ENCODE measurements around the gene MT1F. TPM values are rescaled to one million over a fixed set of nuclear protein-coding genes. Genes with fewer than 3 reads are reported as not detected.

The MT1F gene
- total and polyA plus RNA-seq, 10 of the 15 experiments (the other 5 are each of a cell fraction or from before 2014, with no cell fraction given), result 0.28 to 2.5 (median 1.1) TPM; not detected in 1

DNA sequence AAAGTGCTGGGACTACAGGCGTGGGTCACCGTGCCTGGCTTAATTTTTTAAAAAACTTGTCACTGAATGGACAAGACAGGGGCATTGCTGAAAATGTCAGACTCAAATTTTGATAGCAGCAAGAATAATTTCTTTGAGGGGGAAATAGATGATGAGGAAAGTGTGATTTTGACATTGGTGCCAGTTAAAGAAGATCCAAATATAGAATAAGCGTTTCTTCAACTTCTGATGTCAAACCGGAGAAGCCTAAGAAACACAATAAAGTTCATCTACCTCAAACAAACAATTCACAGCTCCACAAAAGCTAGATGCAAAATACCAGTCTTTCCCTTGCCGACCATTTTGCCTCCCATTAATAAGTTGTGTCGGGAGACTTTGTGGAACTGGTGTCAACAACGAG, 29.0 kb downstream of the MT1F start:
- Histone ChIP-seq H3K4me2 (ENCODE audit: control insufficient read depth, insufficient read depth) (no peak overlapping the region), H3K4me1 (ENCODE audit: control insufficient read depth, insufficient read depth, low read length) (peaks cover 11% of the 10 kb centered on the region), H2AFZ (ENCODE audit: control insufficient read depth, low read depth, low read length) (no peak overlapping the region), H4K20me1 (ENCODE audit: control insufficient read depth, insufficient read depth) (no peaks in the 10 kb centered on the region), H3K27ac (ENCODE audit: control insufficient read depth, insufficient read depth) (no peak overlapping the region), H3K9me3 (replicated peaks; ENCODE audit: control insufficient read depth, insufficient read depth, low read length) (no peaks in the 10 kb centered on the region), H3K36me3 (ENCODE audit: control insufficient read depth in 2 of 2, insufficient read depth in 2 of 2, low read length in 1 of 2) (no peaks in the 10 kb centered on the region), H3K4me3 (no peak overlapping the region), H3K9ac (ENCODE audit: control insufficient read depth, insufficient read depth, low read length) (no peak overlapping the region), H3K79me2 (ENCODE audit: control insufficient read depth, insufficient read depth, low read length) (no peaks in the 10 kb centered on the region), H3K27me3 (replicated peaks in 1 of 2; ENCODE audit: control insufficient read depth in 2 of 2, insufficient read depth in 2 of 2, low read length in 1 of 2) (no peaks in the 10 kb centered on the region; a peak in 2 of 4 replicates)
- RAD21 ChIA-PET (ENCODE audit: unreplicated experiment), result no interaction called here
- BruUV-seq (replicated peaks), result no TSS peak
- in situ Hi-C loops (cut with MboI), result loop anchor here (25.0 kb wide), 1 partner anchor 749 kb away; no protein-coding TSS in a partner anchor
- no peak for ATAC-seq
- POLR2A ChIA-PET, result no interaction called here
- intact Hi-C loops (cut with micrococcal nuclease; ENCODE audit: unreplicated experiment), result no loop called here
- CTCF ChIA-PET, result interaction anchor here (0.6 to 1.0 kb wide), 2 partner anchors 10 to 15 kb away, joined by 4 read pairs; no protein-coding TSS in a partner anchor
- no peak for DNase-seq (ENCODE audit: low read depth, low spot score)
- no peak for FAIRE-seq
- WGBS (ENCODE audit: insufficient coverage, insufficient replicate concordance, low lambda C conversion rate, missing lambda C conversion rate), result 67% methylated on average over 7 of the region's 7 CpGs
- SMC1A ChIA-PET (ENCODE audit: uncharacterized antibody, unreplicated experiment), result no interaction called here
- TF ChIP-seq CBX5 (IDR thresholded peaks at IDR 0.05; ENCODE audit: low read depth) (no peak), BMI1 (IDR thresholded peaks at IDR 0.05; ENCODE audit: borderline replicate concordance) (no peak), JUNB (IDR thresholded peaks at IDR 0.05) (no peak), GATAD2B (conservative IDR thresholded peaks at IDR 0.05; ENCODE audit: low read depth) (no peak), TCF7 (IDR thresholded peaks at IDR 0.05; ENCODE audit: borderline replicate concordance) (no peak), DPF2 (IDR thresholded peaks at IDR 0.05) (no peak)
- TF ChIP-seq, protein P1, sequence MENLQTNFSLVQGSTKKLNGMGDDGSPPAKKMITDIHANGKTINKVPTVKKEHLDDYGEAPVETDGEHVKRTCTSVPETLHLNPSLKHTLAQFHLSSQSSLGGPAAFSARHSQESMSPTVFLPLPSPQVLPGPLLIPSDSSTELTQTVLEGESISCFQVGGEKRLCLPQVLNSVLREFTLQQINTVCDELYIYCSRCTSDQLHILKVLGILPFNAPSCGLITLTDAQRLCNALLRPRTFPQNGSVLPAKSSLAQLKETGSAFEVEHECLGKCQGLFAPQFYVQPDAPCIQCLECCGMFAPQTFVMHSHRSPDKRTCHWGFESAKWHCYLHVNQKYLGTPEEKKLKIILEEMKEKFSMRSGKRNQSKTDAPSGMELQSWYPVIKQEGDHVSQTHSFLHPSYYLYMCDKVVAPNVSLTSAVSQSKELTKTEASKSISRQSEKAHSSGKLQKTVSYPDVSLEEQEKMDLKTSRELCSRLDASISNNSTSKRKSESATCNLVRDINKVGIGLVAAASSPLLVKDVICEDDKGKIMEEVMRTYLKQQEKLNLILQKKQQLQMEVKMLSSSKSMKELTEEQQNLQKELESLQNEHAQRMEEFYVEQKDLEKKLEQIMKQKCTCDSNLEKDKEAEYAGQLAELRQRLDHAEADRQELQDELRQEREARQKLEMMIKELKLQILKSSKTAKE (IDR thresholded peaks at IDR 0.05; ENCODE audit: low read depth, poor library complexity, severe bottlenecking), result no peak
- TF ChIP-seq, protein P2, sequence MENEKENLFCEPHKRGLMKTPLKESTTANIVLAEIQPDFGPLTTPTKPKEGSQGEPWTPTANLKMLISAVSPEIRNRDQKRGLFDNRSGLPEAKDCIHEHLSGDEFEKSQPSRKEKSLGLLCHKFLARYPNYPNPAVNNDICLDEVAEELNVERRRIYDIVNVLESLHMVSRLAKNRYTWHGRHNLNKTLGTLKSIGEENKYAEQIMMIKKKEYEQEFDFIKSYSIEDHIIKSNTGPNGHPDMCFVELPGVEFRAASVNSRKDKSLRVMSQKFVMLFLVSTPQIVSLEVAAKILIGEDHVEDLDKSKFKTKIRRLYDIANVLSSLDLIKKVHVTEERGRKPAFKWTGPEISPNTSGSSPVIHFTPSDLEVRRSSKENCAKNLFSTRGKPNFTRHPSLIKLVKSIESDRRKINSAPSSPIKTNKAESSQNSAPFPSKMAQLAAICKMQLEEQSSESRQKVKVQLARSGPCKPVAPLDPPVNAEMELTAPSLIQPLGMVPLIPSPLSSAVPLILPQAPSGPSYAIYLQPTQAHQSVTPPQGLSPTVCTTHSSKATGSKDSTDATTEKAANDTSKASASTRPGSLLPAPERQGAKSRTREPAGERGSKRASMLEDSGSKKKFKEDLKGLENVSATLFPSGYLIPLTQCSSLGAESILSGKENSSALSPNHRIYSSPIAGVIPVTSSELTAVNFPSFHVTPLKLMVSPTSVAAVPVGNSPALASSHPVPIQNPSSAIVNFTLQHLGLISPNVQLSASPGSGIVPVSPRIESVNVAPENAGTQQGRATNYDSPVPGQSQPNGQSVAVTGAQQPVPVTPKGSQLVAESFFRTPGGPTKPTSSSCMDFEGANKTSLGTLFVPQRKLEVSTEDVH (IDR thresholded peaks at IDR 0.05; ENCODE audit: low read depth, partially characterized antibody), result no peak
- TF ChIP-seq, protein P3, sequence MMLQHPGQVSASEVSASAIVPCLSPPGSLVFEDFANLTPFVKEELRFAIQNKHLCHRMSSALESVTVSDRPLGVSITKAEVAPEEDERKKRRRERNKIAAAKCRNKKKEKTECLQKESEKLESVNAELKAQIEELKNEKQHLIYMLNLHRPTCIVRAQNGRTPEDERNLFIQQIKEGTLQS (IDR thresholded peaks at IDR 0.05; ENCODE audit: borderline replicate concordance, extremely low read depth, low read depth, low read length), result no peak
- TF ChIP-seq, protein P4, sequence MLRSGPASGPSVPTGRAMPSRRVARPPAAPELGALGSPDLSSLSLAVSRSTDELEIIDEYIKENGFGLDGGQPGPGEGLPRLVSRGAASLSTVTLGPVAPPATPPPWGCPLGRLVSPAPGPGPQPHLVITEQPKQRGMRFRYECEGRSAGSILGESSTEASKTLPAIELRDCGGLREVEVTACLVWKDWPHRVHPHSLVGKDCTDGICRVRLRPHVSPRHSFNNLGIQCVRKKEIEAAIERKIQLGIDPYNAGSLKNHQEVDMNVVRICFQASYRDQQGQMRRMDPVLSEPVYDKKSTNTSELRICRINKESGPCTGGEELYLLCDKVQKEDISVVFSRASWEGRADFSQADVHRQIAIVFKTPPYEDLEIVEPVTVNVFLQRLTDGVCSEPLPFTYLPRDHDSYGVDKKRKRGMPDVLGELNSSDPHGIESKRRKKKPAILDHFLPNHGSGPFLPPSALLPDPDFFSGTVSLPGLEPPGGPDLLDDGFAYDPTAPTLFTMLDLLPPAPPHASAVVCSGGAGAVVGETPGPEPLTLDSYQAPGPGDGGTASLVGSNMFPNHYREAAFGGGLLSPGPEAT (IDR thresholded peaks at IDR 0.05; ENCODE audit: low read depth), result no peak
- TF ChIP-seq, protein P5, sequence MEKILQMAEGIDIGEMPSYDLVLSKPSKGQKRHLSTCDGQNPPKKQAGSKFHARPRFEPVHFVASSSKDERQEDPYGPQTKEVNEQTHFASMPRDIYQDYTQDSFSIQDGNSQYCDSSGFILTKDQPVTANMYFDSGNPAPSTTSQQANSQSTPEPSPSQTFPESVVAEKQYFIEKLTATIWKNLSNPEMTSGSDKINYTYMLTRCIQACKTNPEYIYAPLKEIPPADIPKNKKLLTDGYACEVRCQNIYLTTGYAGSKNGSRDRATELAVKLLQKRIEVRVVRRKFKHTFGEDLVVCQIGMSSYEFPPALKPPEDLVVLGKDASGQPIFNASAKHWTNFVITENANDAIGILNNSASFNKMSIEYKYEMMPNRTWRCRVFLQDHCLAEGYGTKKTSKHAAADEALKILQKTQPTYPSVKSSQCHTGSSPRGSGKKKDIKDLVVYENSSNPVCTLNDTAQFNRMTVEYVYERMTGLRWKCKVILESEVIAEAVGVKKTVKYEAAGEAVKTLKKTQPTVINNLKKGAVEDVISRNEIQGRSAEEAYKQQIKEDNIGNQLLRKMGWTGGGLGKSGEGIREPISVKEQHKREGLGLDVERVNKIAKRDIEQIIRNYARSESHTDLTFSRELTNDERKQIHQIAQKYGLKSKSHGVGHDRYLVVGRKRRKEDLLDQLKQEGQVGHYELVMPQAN (conservative IDR thresholded peaks at IDR 0.05), result no peak

All from GM12878 (cell line).